ENCODE results near the gene EXOG. TPM values are rescaled to one million over a fixed set of nuclear protein-coding genes. Genes with fewer than 3 reads are reported as not detected.

The EXOG gene
- total RNA-seq, 2 donors from 2014 or later = 6.4 to 12.4 TPM

DNA sequence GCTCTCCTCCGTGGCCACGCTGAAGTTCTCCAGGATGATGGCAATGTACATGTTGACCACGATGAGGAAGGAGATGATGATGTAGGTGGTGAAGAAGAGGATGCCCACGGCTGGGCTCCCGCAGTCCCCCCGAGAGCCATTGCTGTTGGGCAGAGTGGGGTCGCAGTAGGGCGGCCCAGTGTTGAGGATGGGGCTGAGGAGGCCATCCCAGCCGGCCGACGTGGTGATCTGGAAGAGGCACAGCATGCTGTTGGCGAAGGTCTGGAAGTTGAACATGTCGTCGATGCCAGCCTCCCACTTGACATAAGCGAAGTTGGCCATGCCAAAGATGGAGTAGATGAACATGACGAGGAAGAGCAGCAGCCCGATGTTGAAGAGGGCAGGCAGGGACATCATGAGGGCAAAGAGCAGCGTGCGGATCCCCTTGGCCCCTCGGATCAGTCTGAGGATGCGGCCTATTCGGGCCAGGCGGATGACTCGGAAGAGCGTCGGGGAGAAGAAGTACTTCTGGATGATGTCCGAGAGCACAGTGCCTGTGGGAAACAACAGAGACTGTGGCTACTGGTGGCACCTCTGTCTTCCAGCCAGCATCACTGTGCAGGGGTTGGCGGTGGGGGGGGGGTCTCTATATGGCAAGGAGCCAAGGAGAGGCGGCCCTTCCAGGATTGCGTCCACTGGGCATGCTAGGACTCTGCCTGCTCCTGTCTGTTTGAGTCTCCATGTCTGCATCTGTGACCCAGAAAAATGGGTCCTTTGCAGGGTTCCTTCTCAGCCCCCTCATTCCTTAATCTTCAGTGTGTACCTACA, 55.1 kb downstream of the EXOG start:
- no peak overlapping the region for H3K27ac ChIP-seq
- no peak for DNase-seq (ENCODE audit: low spot score)
- no peak overlapping the region for H3K4me3 ChIP-seq
- TF ChIP-seq, protein P1, sequence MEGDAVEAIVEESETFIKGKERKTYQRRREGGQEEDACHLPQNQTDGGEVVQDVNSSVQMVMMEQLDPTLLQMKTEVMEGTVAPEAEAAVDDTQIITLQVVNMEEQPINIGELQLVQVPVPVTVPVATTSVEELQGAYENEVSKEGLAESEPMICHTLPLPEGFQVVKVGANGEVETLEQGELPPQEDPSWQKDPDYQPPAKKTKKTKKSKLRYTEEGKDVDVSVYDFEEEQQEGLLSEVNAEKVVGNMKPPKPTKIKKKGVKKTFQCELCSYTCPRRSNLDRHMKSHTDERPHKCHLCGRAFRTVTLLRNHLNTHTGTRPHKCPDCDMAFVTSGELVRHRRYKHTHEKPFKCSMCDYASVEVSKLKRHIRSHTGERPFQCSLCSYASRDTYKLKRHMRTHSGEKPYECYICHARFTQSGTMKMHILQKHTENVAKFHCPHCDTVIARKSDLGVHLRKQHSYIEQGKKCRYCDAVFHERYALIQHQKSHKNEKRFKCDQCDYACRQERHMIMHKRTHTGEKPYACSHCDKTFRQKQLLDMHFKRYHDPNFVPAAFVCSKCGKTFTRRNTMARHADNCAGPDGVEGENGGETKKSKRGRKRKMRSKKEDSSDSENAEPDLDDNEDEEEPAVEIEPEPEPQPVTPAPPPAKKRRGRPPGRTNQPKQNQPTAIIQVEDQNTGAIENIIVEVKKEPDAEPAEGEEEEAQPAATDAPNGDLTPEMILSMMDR (IDR thresholded peaks at IDR 0.05) = no peak
- TF ChIP-seq POLR2A (IDR thresholded peaks at IDR 0.05) (no peak), POLR2AphosphoS5 (IDR thresholded peaks at IDR 0.05) (no peak)
- 90% methylated on average over 30 of the region's 30 CpGs for WGBS
- no peaks in the 10 kb centered on the region for H3K27me3 ChIP-seq (replicated peaks; ENCODE audit: insufficient read depth)
- no peaks in the 10 kb centered on the region for H3K4me1 ChIP-seq (replicated peaks)
- no peaks in the 10 kb centered on the region for H3K9me3 ChIP-seq
- H3K36me3 ChIP-seq = no peaks in the 10 kb centered on the region
- intact Hi-C loops (cut with DNase I) = no loop called here

DNA sequence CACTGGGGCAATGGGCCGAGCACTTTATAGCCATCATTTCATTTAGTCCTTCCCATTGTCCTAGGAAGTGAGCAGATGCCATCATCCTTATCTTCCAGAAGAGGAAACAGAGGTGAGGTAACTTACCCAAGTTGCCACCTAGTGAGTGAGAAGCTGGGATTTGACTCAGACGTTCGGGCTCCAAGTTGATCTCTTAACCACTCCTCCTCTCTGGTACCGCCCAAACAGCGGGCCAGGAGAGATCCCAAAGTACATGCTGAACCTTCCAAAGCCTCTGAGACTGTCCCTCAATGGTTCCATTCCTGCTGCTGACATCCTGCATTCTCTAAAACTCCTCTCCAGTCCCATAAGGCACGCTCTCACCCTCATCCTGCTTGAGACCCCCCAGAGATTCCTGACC, 56.2 kb downstream of the EXOG start:
- Histone ChIP-seq H3K4me3 (no peak overlapping the region), H3K27ac (no peak overlapping the region), H3K27me3 (replicated peaks; ENCODE audit: insufficient read depth) (no peaks in the 10 kb centered on the region), H3K9me3 (no peaks in the 10 kb centered on the region), H3K4me1 (replicated peaks) (no peaks in the 10 kb centered on the region), H3K36me3 (no peaks in the 10 kb centered on the region)
- TF ChIP-seq, protein P1 (IDR thresholded peaks at IDR 0.05) = no peak
- TF ChIP-seq POLR2AphosphoS5 (IDR thresholded peaks at IDR 0.05) (no peak), POLR2A (IDR thresholded peaks at IDR 0.05) (no peak)
- no peak for DNase-seq (ENCODE audit: low spot score)
- WGBS = 69% methylated on average over 6 of the region's 6 CpGs
- intact Hi-C loops (cut with DNase I) = no loop called here

DNA sequence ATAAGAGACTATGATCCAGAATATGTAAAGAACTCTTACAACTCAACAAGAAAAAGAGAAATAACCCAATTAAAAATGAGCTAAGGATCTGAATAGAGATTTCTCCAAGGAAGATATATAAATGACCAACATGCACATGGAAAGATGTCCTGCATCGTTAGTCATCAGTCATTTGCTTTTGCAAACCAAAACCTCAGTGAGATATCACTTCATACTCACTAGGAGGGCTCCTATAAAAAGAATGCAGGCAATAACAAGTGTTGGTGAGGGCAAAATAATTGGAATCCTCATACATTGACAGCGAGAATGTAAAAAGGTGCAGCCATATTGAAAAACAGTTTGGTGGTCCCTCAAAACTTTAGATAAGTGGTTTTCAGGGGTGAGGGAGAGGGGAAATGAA, 56.9 kb downstream of the EXOG start:
- 95% methylated on average over 2 of the region's 2 CpGs for WGBS
- TF ChIP-seq POLR2A (IDR thresholded peaks at IDR 0.05) (no peak), POLR2AphosphoS5 (IDR thresholded peaks at IDR 0.05) (no peak)
- TF ChIP-seq, protein P1 (IDR thresholded peaks at IDR 0.05) = no peak
- intact Hi-C loops (cut with DNase I) = no loop called here
- Histone ChIP-seq H3K27me3 (replicated peaks; ENCODE audit: insufficient read depth) (no peaks in the 10 kb centered on the region), H3K36me3 (no peaks in the 10 kb centered on the region), H3K4me3 (no peak overlapping the region), H3K4me1 (replicated peaks) (no peaks in the 10 kb centered on the region), H3K9me3 (no peaks in the 10 kb centered on the region), H3K27ac (no peak overlapping the region)
- no peak for DNase-seq (ENCODE audit: low spot score)

DNA sequence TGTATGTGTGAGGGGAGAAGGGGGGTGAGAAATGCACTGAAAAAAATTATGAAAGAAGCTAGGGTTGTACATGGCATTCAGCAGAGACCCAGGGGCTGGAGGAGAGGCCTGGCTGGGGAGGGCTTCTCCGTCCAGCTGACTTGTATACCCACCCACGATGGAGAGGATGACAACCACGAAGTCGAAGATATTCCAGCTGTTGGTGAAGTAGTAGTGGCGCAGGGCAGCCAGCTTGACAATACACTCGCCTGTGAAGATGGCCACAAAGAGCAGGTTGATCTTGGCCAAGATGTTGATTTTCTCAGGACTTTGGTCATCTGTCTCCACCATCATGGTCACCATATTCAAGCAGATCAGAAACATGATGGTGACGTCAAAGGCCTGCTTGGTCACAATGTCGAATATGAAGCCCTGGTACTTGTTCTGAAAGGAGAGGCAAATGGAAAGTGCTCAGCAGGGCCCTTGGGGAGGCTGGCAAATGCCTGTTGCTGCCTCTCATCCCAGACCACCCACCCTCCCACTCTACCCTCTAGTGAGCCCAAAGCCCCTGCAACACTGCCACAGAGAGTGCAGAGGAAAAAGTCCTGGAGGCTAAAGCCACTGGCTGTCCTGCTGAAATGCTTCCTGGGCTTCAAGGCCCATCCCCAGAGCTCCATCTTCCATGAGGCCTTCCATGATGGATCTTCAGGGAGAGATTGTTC, 58.1 kb downstream of the EXOG start:
- Histone ChIP-seq H3K9me3 (no peaks in the 10 kb centered on the region), H3K4me3 (no peak overlapping the region), H3K27ac (no peak overlapping the region), H3K4me1 (replicated peaks) (no peaks in the 10 kb centered on the region), H3K36me3 (no peaks in the 10 kb centered on the region), H3K27me3 (replicated peaks; ENCODE audit: insufficient read depth) (no peaks in the 10 kb centered on the region)
- DNase-seq (ENCODE audit: low spot score) = no peak
- intact Hi-C loops (cut with DNase I) = no loop called here
- 92% methylated on average over 8 of the region's 8 CpGs for WGBS
- no peak for TF ChIP-seq POLR2A (IDR thresholded peaks at IDR 0.05)
- TF ChIP-seq POLR2AphosphoS5 (IDR thresholded peaks at IDR 0.05) = no peak
- TF ChIP-seq, protein P1 (IDR thresholded peaks at IDR 0.05) = no peak

Data from prostate gland (tissue), 2 donors.